HepG2 (cell line): ENCODE results near the gene PTK7. TPM values are rescaled to one million over a fixed set of nuclear protein-coding genes. Genes with fewer than 3 reads are reported as not detected.

Experiments
- ATRX ChIP-seq: sonication (generic); formaldehyde crosslinking; IDR thresholded peaks from 2 replicates; pipeline ENCODE4 v1.4.0; 2020; ENCODE audit warnings: missing genetic modification reagents, borderline replicate concordance
- DNMT1 ChIP-seq: sonication (generic); formaldehyde crosslinking; IDR thresholded peaks from 2 replicates; pipeline ENCODE4 v1.5.1; 2020; ENCODE audit warnings: mild to moderate bottlenecking, missing genetic modification reagents
- GABPB1 ChIP-seq: IDR thresholded peaks from 2 replicates; pipeline ENCODE4 v1.6.1; 2016; ENCODE audit warnings: mild to moderate bottlenecking, missing genetic modification reagents, moderate library complexity, missing compliant biosample characterization
- HDAC6 ChIP-seq: fragments of 200-600 bp; sonication (generic); IDR thresholded peaks from 2 replicates; pipeline ENCODE4 v1.7.0; 2017; ENCODE audit warnings: mild to moderate bottlenecking, antibody characterized with exemption, low read length, low read depth
- JUN ChIP-seq: sonication (generic); formaldehyde crosslinking; IDR thresholded peaks from 2 replicates; pipeline ENCODE4 v1.4.0; 2020; ENCODE audit warnings: mild to moderate bottlenecking, missing genetic modification reagents
- KAT7 ChIP-seq: IDR thresholded peaks from 2 replicates; pipeline ENCODE4 v1.6.1; 2018; ENCODE audit warnings: borderline replicate concordance, missing compliant biosample characterization
- MEF2D ChIP-seq: sonication (generic); formaldehyde crosslinking; IDR thresholded peaks from 2 replicates; pipeline ENCODE4 v1.5.1; 2020; ENCODE audit warnings: mild to moderate bottlenecking, missing genetic modification reagents
- RBAK ChIP-seq: sonication (generic); formaldehyde crosslinking; IDR thresholded peaks from 2 replicates; pipeline ENCODE4 v1.5.1; 2020; ENCODE audit warnings: mild to moderate bottlenecking, missing genetic modification reagents
- SMAD9 ChIP-seq: sonication (generic); formaldehyde crosslinking; IDR thresholded peaks from 2 replicates; pipeline ENCODE4 v1.5.1; 2020; ENCODE audit warnings: mild to moderate bottlenecking, missing genetic modification reagents
- ZIK1 ChIP-seq: sonication (generic); formaldehyde crosslinking; IDR thresholded peaks from 2 replicates; pipeline ENCODE4 v1.5.0; 2020; ENCODE audit warnings: mild to moderate bottlenecking, low read depth, missing genetic modification reagents, borderline replicate concordance
- ZNF232 ChIP-seq: sonication (generic); formaldehyde crosslinking; IDR thresholded peaks from 2 replicates; pipeline ENCODE4 v1.4.0; 2020; ENCODE audit warnings: missing genetic modification reagents, borderline replicate concordance
- ZNF317 ChIP-seq: sonication (generic); formaldehyde crosslinking; IDR thresholded peaks from 2 replicates; pipeline ENCODE4 v1.5.0; 2020; ENCODE audit warnings: mild to moderate bottlenecking, missing genetic modification reagents
- ZNF34 ChIP-seq: sonication (generic); formaldehyde crosslinking; IDR thresholded peaks from 2 replicates; pipeline ENCODE4 v1.4.0; 2020; ENCODE audit warnings: mild to moderate bottlenecking, missing genetic modification reagents, borderline replicate concordance
- ZNF343 ChIP-seq: sonication (generic); formaldehyde crosslinking; IDR thresholded peaks from 2 replicates; pipeline ENCODE4 v1.4.0; 2020; ENCODE audit warnings: mild to moderate bottlenecking, missing genetic modification reagents
- ZNF562 ChIP-seq: sonication (generic); formaldehyde crosslinking; IDR thresholded peaks from 2 replicates; pipeline ENCODE4 v1.8.0; 2022; ENCODE audit warnings: missing genetic modification reagents, borderline replicate concordance
- ZNF614 ChIP-seq: IDR thresholded peaks from 2 replicates; pipeline ENCODE4 v1.6.1; 2018; ENCODE audit warnings: missing biosample characterization, missing genetic modification reagents, inconsistent platforms, borderline replicate concordance
- polyA plus RNA-seq, 8 experiments: library from polyadenylated mRNA; depleted of rRNA in 3 of 8; stranded (reverse) in 7 of 8; unstranded in 1 of 8; fragments of >200 nt; fragmentation: Illumina TruSeq in 4 of 8; extraction: Trizol in 4 of 8; gene quantifications; 2 replicates each; pipeline versions ENCODE4 v1.2.1 to v1.2.3, GENCODE V29; 2011 to 2016; ENCODE audit warnings: low read depth in 4 of 8, missing spikeins in 1 of 8, mixed read lengths in 1 of 8; ENCODE audit not compliant: insufficient read depth in 1 of 8
- total RNA-seq, 5 experiments: library from RNA; depleted of rRNA; stranded (reverse); fragments of >200 nt; fragmentation: Illumina TruSeq; extraction: Trizol; gene quantifications; 2 replicates each; pipeline ENCODE4 v1.2.3, GENCODE V29; 2016; ENCODE audit warnings: low read depth in 1 of 5
- TF ChIP-seq, protein P1 (sequence below): sonication (generic); formaldehyde crosslinking; IDR thresholded peaks from 2 replicates; pipeline ENCODE4 v1.5.1; 2020; ENCODE audit warnings: missing genetic modification reagents, mild to moderate bottlenecking, borderline replicate concordance
- TF ChIP-seq, protein P2 (sequence below): sonication (generic); formaldehyde crosslinking; conservative IDR thresholded peaks from 2 replicates; pipeline ENCODE4 v1.8.1; 2023; ENCODE audit warnings: missing genetic modification reagents
- TF ChIP-seq, protein P3 (sequence below): sonication (generic); formaldehyde crosslinking; IDR thresholded peaks from 2 replicates; pipeline ENCODE4 v1.8.1; 2023; ENCODE audit warnings: missing genetic modification reagents, mild to moderate bottlenecking, borderline replicate concordance
- TF ChIP-seq, protein P4 (sequence below): IDR thresholded peaks from 2 replicates; pipeline ENCODE4 v1.6.1; 2016; ENCODE audit warnings: missing compliant biosample characterization, missing genetic modification reagents, borderline replicate concordance
- TF ChIP-seq, protein P5 (sequence below): sonication (generic); formaldehyde crosslinking; IDR thresholded peaks from 2 replicates; pipeline ENCODE4 v1.4.0; 2020; ENCODE audit warnings: missing genetic modification reagents, mild to moderate bottlenecking, borderline replicate concordance
- TF ChIP-seq, protein P6 (sequence below): IDR thresholded peaks from 2 replicates; pipeline ENCODE4 v1.6.1; 2016; ENCODE audit warnings: control low read depth

Gene PTK7
- total and polyA plus RNA-seq, 2 of the 13 experiments (the other 11 are each of a cell fraction or from before 2014, with no cell fraction given): 98.5 to 99.8 TPM

DNA sequence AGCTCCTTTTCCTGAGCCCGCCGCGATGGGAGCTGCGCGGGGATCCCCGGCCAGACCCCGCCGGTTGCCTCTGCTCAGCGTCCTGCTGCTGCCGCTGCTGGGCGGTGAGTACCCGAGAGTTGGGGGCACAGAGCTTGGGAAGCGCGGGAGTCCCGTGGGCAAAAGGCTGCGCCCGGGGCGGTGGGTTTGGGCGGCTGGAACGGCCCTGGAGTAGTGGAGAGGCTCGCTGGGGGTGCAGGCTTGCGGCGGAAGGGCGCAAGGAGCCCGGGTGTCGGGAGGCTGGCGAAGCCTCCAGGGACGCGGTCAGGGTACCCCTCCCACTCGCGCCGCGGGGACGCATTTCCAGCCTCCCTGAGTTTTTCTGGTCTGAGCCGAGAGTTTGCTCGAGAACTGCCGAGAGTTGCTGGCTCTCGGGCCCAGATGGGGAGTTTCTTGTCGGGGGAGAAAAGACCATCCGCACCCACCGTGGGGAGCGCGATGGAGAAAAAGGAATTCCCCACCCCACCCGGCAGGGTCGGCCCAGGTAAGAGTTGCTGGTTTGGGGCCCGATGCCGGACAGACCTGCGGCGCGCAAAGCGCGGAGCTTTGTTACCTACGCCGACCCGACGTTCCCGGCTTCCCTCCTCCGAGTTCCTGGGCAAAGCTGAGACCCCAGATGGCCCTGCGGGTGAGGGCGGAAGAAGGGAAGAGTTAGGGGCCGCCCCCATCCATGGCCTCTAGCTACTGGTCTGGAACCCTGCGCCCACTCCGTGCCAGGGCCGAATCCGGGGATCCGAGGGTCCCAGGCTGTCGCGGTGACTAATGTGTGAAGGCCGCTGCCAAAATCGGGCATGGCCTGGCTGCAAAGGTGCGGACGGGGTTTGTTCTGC, 584 bp downstream of the PTK7 start (continued):
- TF ChIP-seq, protein P1, sequence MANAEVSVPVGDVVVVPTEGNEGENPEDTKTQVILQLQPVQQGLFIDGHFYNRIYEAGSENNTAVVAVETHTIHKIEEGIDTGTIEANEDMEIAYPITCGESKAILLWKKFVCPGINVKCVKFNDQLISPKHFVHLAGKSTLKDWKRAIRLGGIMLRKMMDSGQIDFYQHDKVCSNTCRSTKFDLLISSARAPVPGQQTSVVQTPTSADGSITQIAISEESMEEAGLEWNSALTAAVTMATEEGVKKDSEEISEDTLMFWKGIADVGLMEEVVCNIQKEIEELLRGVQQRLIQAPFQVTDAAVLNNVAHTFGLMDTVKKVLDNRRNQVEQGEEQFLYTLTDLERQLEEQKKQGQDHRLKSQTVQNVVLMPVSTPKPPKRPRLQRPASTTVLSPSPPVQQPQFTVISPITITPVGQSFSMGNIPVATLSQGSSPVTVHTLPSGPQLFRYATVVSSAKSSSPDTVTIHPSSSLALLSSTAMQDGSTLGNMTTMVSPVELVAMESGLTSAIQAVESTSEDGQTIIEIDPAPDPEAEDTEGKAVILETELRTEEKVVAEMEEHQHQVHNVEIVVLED (CRISPR knock-in tag): peak; percentile 18; the same call in 1 of the 2 replicates
- TF ChIP-seq, protein P2, sequence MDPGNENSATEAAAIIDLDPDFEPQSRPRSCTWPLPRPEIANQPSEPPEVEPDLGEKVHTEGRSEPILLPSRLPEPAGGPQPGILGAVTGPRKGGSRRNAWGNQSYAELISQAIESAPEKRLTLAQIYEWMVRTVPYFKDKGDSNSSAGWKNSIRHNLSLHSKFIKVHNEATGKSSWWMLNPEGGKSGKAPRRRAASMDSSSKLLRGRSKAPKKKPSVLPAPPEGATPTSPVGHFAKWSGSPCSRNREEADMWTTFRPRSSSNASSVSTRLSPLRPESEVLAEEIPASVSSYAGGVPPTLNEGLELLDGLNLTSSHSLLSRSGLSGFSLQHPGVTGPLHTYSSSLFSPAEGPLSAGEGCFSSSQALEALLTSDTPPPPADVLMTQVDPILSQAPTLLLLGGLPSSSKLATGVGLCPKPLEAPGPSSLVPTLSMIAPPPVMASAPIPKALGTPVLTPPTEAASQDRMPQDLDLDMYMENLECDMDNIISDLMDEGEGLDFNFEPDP (CRISPR knock-in tag): no peak
- TF ChIP-seq ZNF34 (peak; percentile 71; the same call in 1 of the 2 replicates), ATRX (CRISPR knock-in tag) (no peak), RBAK (no peak), ZNF343 (peak; percentile 64; the same call in 1 of the 2 replicates), JUN (CRISPR knock-in tag) (no peak), DNMT1 (CRISPR knock-in tag) (no peak), ZNF317 (CRISPR knock-in tag) (0 out of 2 replicates have a peak, but pooled peaks have one; percentile 36), ZIK1 (CRISPR knock-in tag) (no peak), GABPB1 (CRISPR knock-in tag) (peak; percentile 53; the same call in 1 of the 2 replicates), HDAC6 (peak; percentile 76; the same call in 1 of the 2 replicates), ZNF562 (no peak), MEF2D (CRISPR knock-in tag) (no peak), ZNF232 (CRISPR knock-in tag) (no peak), SMAD9 (no peak), KAT7 (CRISPR knock-in tag) (peak; percentile 77; the same call in 1 of the 2 replicates), ZNF614 (CRISPR knock-in tag) (no peak)
- TF ChIP-seq, protein P3, sequence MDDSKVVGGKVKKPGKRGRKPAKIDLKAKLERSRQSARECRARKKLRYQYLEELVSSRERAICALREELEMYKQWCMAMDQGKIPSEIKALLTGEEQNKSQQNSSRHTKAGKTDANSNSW (CRISPR knock-in tag): no peak
- TF ChIP-seq, protein P4, sequence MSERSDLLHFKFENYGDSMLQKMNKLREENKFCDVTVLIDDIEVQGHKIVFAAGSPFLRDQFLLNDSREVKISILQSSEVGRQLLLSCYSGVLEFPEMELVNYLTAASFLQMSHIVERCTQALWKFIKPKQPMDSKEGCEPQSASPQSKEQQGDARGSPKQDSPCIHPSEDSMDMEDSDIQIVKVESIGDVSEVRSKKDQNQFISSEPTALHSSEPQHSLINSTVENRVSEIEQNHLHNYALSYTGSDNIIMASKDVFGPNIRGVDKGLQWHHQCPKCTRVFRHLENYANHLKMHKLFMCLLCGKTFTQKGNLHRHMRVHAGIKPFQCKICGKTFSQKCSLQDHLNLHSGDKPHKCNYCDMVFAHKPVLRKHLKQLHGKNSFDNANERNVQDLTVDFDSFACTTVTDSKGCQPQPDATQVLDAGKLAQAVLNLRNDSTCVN: no peak
- TF ChIP-seq, protein P5, sequence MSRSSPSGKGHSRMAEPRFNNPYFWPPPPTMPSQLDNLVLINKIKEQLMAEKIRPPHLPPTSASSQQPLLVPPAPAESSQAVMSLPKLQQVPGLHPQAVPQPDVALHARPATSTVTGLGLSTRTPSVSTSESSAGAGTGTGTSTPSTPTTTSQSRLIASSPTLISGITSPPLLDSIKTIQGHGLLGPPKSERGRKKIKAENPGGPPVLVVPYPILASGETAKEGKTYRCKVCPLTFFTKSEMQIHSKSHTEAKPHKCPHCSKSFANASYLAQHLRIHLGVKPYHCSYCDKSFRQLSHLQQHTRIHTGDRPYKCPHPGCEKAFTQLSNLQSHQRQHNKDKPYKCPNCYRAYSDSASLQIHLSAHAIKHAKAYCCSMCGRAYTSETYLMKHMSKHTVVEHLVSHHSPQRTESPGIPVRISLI: no peak
- TF ChIP-seq, protein P6, sequence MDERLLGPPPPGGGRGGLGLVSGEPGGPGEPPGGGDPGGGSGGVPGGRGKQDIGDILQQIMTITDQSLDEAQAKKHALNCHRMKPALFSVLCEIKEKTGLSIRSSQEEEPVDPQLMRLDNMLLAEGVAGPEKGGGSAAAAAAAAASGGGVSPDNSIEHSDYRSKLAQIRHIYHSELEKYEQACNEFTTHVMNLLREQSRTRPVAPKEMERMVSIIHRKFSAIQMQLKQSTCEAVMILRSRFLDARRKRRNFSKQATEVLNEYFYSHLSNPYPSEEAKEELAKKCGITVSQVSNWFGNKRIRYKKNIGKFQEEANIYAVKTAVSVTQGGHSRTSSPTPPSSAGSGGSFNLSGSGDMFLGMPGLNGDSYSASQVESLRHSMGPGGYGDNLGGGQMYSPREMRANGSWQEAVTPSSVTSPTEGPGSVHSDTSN: no peak
